ENCODE measurements around the gene TRAF2. TPM values are rescaled to one million over a fixed set of nuclear protein-coding genes. Genes with fewer than 3 reads are reported as not detected.

Gene TRAF2
- total RNA-seq, 1 experiment from 2014 or later, result 36.4 TPM

Small RNA genes within 50 kb of the gene (small RNA-seq; reads per million reads assigned to genes)
- gene MIR4479, result not detected

Other genes starting within 250 kb of the TRAF2 start
- 3.2 and 6.4 TPM in 2 replicates for gene EGFL7, start 223.6 kb upstream of the TRAF2 start, total RNA-seq (2014; rRNA removed; shearing (Covaris generic))
- gene AGPAT2, start 199.1 kb upstream of the TRAF2 start, total RNA-seq (2014; rRNA removed; shearing (Covaris generic)), result 160 and 167 TPM in 2 replicates
- not detected in 2 replicates for gene DIPK1B, start 173.9 kb upstream of the TRAF2 start, total RNA-seq (2014; rRNA removed; shearing (Covaris generic))
- gene LCN10, start 143.6 kb upstream of the TRAF2 start, total RNA-seq (2014; rRNA removed; shearing (Covaris generic)), result not detected in 2 replicates
- gene LCN6, start 138.0 kb upstream of the TRAF2 start, total RNA-seq (2014; rRNA removed; shearing (Covaris generic)), result not detected in 2 replicates
- gene LCN8, start 128.3 kb upstream of the TRAF2 start, total RNA-seq (2014; rRNA removed; shearing (Covaris generic)), result not detected in 2 replicates
- gene LCN15, start 122.0 kb upstream of the TRAF2 start, total RNA-seq (2014; rRNA removed; shearing (Covaris generic)), result 0.60 TPM in 1 of 2 replicates, not detected in the other
- gene TMEM141, start 95.2 kb upstream of the TRAF2 start, total RNA-seq (2014; rRNA removed; shearing (Covaris generic)), result 357 and 376 TPM in 2 replicates
- gene CCDC183, start 90.2 kb upstream of the TRAF2 start, total RNA-seq (2014; rRNA removed; shearing (Covaris generic)), result 9.0 and 10.4 TPM in 2 replicates
- 242 and 247 TPM in 2 replicates for gene RABL6, start 78.6 kb upstream of the TRAF2 start, total RNA-seq (2014; rRNA removed; shearing (Covaris generic))
- 9.0 and 9.4 TPM in 2 replicates for gene AJM1, start 44.0 kb upstream of the TRAF2 start, total RNA-seq (2014; rRNA removed; shearing (Covaris generic))
- gene PHPT1, start 37.1 kb upstream of the TRAF2 start, total RNA-seq (2014; rRNA removed; shearing (Covaris generic)), result 230 and 232 TPM in 2 replicates
- 14.9 and 29.8 TPM in 2 replicates for gene MAMDC4, start 34.2 kb upstream of the TRAF2 start, total RNA-seq (2014; rRNA removed; shearing (Covaris generic))
- 428 and 484 TPM in 2 replicates for gene EDF1, start 20.2 kb upstream of the TRAF2 start, total RNA-seq (2014; rRNA removed; shearing (Covaris generic))
- 379 and 389 TPM in 2 replicates for gene FBXW5, start 58.2 kb downstream of the TRAF2 start, total RNA-seq (2014; rRNA removed; shearing (Covaris generic))
- gene C8G, start 58.7 kb downstream of the TRAF2 start, total RNA-seq (2014; rRNA removed; shearing (Covaris generic)), result 0.71 and 2.6 TPM in 2 replicates
- 0.58 and 0.94 TPM in 2 replicates for gene LCN12, start 65.8 kb downstream of the TRAF2 start, total RNA-seq (2014; rRNA removed; shearing (Covaris generic))
- gene PTGDS, start 91.0 kb downstream of the TRAF2 start, total RNA-seq (2014; rRNA removed; shearing (Covaris generic)), result not detected in 2 replicates
- not detected in 2 replicates for gene LCNL1, start 96.5 kb downstream of the TRAF2 start, total RNA-seq (2014; rRNA removed; shearing (Covaris generic))
- gene PAXX, start 105.9 kb downstream of the TRAF2 start, total RNA-seq (2014; rRNA removed; shearing (Covaris generic)), result 169 and 179 TPM in 2 replicates
- 17.0 and 24.1 TPM in 2 replicates for gene CLIC3, start 110.1 kb downstream of the TRAF2 start, total RNA-seq (2014; rRNA removed; shearing (Covaris generic))
- gene ABCA2, start 141.7 kb downstream of the TRAF2 start, total RNA-seq (2014; rRNA removed; shearing (Covaris generic)), result 92.6 and 99.9 TPM in 2 replicates
- gene FUT7, start 145.6 kb downstream of the TRAF2 start, total RNA-seq (2014; rRNA removed; shearing (Covaris generic)), result 0.36 and 0.42 TPM in 2 replicates
- gene NPDC1, start 159.7 kb downstream of the TRAF2 start, total RNA-seq (2014; rRNA removed; shearing (Covaris generic)), result 59.9 and 84.3 TPM in 2 replicates
- 2.5 and 2.7 TPM in 2 replicates for gene ENTPD2, start 167.5 kb downstream of the TRAF2 start, total RNA-seq (2014; rRNA removed; shearing (Covaris generic))
- 217 and 239 TPM in 2 replicates for gene SAPCD2, start 184.0 kb downstream of the TRAF2 start, total RNA-seq (2014; rRNA removed; shearing (Covaris generic))
- gene UAP1L1, start 191.0 kb downstream of the TRAF2 start, total RNA-seq (2014; rRNA removed; shearing (Covaris generic)), result 3.7 and 5.3 TPM in 2 replicates
- gene MAN1B1, start 200.5 kb downstream of the TRAF2 start, total RNA-seq (2014; rRNA removed; shearing (Covaris generic)), result 82.2 and 104 TPM in 2 replicates
- 290 and 324 TPM in 2 replicates for gene DPP7, start 228.2 kb downstream of the TRAF2 start, total RNA-seq (2014; rRNA removed; shearing (Covaris generic))

Measured in HT-29 (cell line).